Bone marrow (tissue), 2 donors: ENCODE measurements around the gene SPOCK1.

ENCODE experiments used
- DNase-seq, 2 donors: peaks; one replicate each; lab custom pipeline; 2025; lab: John Stamatoyannopoulos, UW

The SPOCK1 gene

GRCh38 chr5:137441476-137441875 lies 57.6 kb downstream of the SPOCK1 start:
- no peak for DNase-seq

- no peak for DNase-seq
Observed at GRCh38 chr5:137440795-137441194, 58.3 kb downstream of the SPOCK1 start.

GRCh38 chr5:137439645-137440044 lies 59.5 kb downstream of the SPOCK1 start:
- no peak for DNase-seq

GRCh38 chr5:137438932-137439331 lies 60.2 kb downstream of the SPOCK1 start:
- DNase-seq = no peak

- DNase-seq = no peak
Observed at GRCh38 chr5:137437774-137438173, 61.4 kb downstream of the SPOCK1 start.

- no peak for DNase-seq
Observed at GRCh38 chr5:137433539-137433938, 65.6 kb downstream of the SPOCK1 start.

- DNase-seq = no peak
Observed at GRCh38 chr5:137432376-137432775, 66.8 kb downstream of the SPOCK1 start.

GRCh38 chr5:137431051-137431450 lies 68.1 kb downstream of the SPOCK1 start:
- no peak for DNase-seq

- no peak for DNase-seq
Observed at GRCh38 chr5:137415231-137415681, 83.9 kb downstream of the SPOCK1 start.

GRCh38 chr5:137414112-137414755 lies 84.9 kb downstream of the SPOCK1 start:
- no peak for DNase-seq

- no peak for DNase-seq
Observed at GRCh38 chr5:137412136-137412535, 87.0 kb downstream of the SPOCK1 start.

- no peak for DNase-seq
Observed at GRCh38 chr5:137410234-137411010, 88.7 kb downstream of the SPOCK1 start.

- no peak for DNase-seq
Observed at GRCh38 chr5:137409736-137410135, 89.4 kb downstream of the SPOCK1 start.

- DNase-seq = no peak
Observed at GRCh38 chr5:137407090-137407489, 92.0 kb downstream of the SPOCK1 start.

GRCh38 chr5:137405393-137405792 lies 93.7 kb downstream of the SPOCK1 start:
- DNase-seq = no peak

GRCh38 chr5:137403869-137404268 lies 95.3 kb downstream of the SPOCK1 start:
- DNase-seq = no peak

- no peak for DNase-seq
Observed at GRCh38 chr5:137402436-137403187, 96.5 kb downstream of the SPOCK1 start.

- DNase-seq = no peak
Observed at GRCh38 chr5:137401946-137402345, 97.2 kb downstream of the SPOCK1 start.

GRCh38 chr5:137400571-137400970 lies 98.6 kb downstream of the SPOCK1 start:
- no peak for DNase-seq

- DNase-seq = no peak
Observed at GRCh38 chr5:137399911-137400310, 99.2 kb downstream of the SPOCK1 start.

GRCh38 chr5:137398751-137399150 lies 100.4 kb downstream of the SPOCK1 start:
- DNase-seq = no peak

- no peak for DNase-seq
Observed at GRCh38 chr5:137398154-137398553, 101.0 kb downstream of the SPOCK1 start.
